ENCODE results near the gene SMPD3. TPM values are rescaled to one million over a fixed set of nuclear protein-coding genes. Genes with fewer than 3 reads are reported as not detected.

Gene SMPD3
- total RNA-seq, 1 experiment from 2014 or later: 1.4 TPM

DNA sequence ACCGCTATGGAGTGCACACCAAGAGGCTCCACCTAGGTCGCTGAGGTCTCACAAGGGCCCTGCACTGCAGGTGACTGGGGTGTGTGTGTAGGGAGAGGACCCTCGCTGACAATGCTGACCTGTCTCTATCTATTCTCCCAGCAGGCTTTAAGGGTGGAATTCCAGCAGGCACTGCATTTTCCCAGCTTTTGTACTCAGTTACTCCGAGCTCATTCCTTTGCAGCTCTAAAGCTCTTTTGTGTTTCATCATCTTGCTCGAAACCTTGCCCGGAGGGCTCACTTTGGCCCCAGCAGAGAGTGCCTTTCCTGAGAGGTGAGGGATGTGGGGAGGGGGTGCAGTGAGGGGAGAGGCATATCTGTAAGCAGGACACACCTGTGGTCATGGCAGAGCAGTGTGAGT lies 39.3 kb downstream of the SMPD3 start:
- CTCF ChIA-PET: interaction anchor here (0.6 to 2.4 kb wide), 8 partner anchors 24 to 413 kb away, joined by 3 to 6 read pairs (median 4); no protein-coding TSS in a partner anchor
- POLR2A ChIA-PET: interaction anchor here (0.6 to 1.1 kb wide), 2 partner anchors 38 to 696 kb away, joined by 3 read pairs; partner anchors contain the start of gene HAS3
- H3K9me3 Mint-ChIP-seq: no peaks in the 10 kb centered on the region
- no peak for DNase-seq (ENCODE audit: low spot score)
- H3K36me3 Mint-ChIP-seq: no peaks in the 10 kb centered on the region
- ATAC-seq: peak; percentile 78
- TF ChIP-seq EMX1 (CRISPR knock-in tag; IDR thresholded peaks at IDR 0.05): no peak
- TF ChIP-seq ATF1 (CRISPR knock-in tag; IDR thresholded peaks at IDR 0.05): no peak
- no peak for TF ChIP-seq SMAD3 (CRISPR knock-in tag; IDR thresholded peaks at IDR 0.05; ENCODE audit: borderline replicate concordance)
- TF ChIP-seq, protein P1, sequence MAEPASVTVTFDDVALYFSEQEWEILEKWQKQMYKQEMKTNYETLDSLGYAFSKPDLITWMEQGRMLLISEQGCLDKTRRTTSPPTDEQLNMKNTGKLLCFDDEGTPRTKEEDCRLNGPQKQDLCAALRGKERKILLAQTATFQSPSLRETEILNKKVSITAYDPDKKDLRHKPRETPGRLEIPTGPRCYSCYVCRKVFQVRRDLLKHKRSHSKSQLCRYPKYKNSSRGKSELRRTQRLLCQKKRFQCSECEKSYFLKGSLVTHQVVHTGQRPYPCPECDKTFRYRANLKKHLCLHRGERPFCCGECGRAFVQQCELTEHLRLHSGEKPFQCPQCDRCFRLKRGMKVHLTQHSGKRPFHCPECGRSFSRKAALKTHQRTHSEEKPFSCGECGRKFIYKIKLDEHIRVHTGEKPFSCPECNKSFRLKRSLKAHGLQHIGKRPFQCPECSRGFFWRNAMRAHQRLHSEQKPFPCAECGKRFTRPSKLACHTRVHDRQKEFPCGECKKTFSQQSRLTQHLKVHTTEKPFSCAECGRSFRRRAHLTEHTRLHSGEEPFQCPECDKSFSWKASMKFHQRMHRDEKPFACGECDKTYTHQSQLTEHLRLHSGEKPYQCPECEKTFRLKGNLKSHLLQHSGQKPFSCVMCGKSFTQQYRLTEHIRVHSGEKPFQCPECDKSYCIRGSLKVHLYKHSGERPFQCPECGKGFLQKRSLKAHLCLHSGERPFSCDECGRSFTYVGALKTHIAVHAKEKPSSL (CRISPR knock-in tag; conservative IDR thresholded peaks at IDR 0.05): no peak
- TF ChIP-seq, protein P2, sequence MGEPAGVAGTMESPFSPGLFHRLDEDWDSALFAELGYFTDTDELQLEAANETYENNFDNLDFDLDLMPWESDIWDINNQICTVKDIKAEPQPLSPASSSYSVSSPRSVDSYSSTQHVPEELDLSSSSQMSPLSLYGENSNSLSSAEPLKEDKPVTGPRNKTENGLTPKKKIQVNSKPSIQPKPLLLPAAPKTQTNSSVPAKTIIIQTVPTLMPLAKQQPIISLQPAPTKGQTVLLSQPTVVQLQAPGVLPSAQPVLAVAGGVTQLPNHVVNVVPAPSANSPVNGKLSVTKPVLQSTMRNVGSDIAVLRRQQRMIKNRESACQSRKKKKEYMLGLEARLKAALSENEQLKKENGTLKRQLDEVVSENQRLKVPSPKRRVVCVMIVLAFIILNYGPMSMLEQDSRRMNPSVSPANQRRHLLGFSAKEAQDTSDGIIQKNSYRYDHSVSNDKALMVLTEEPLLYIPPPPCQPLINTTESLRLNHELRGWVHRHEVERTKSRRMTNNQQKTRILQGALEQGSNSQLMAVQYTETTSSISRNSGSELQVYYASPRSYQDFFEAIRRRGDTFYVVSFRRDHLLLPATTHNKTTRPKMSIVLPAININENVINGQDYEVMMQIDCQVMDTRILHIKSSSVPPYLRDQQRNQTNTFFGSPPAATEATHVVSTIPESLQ (CRISPR knock-in tag; IDR thresholded peaks at IDR 0.05): no peak
- TF ChIP-seq ZNF423 (CRISPR knock-in tag; IDR thresholded peaks at IDR 0.05): peak; percentile 11
- TF ChIP-seq ZNF121 (CRISPR knock-in tag; IDR thresholded peaks at IDR 0.05): no peak
- peaks cover 15% of the 10 kb centered on the region for H3K4me1 Mint-ChIP-seq
- H3K27ac Mint-ChIP-seq: peak overlapping the region; percentile 80; the same call in 1 of the 2 replicates
- H3K4me3 Mint-ChIP-seq: no peak overlapping the region
- no peaks in the 10 kb centered on the region for H3K27me3 Mint-ChIP-seq (ENCODE audit: low read depth)

DNA sequence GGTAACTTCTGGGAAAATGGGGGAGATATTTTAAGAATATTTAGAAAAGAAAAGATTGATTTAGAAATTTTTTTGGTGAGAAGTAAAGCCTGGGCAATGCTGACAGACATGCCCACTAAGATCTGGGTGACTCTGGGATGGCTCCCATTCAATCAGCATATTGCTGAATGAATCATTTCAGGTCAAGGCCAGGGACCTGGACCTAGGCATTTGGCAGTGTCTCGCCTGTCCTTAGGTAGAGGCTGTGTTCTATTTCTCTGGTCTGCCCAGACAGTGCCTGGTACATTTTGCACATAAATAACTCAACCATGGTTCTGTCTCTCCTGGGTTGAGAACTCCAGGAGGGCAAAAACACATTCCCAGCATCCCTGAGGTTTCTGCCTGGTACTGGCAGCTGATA lies 39.9 kb downstream of the SMPD3 start:
- POLR2A ChIA-PET: no interaction called here
- no peak overlapping the region for H3K27ac Mint-ChIP-seq
- H3K9me3 Mint-ChIP-seq: no peaks in the 10 kb centered on the region
- H3K36me3 Mint-ChIP-seq: no peaks in the 10 kb centered on the region
- CTCF ChIA-PET: interaction anchor here (0.6 to 2.4 kb wide), 7 partner anchors 24 to 413 kb away, joined by 3 to 6 read pairs (median 5); no protein-coding TSS in a partner anchor
- H3K4me3 Mint-ChIP-seq: no peak overlapping the region
- DNase-seq (ENCODE audit: low spot score) (no peak), ATAC-seq (no peak)
- no peak for TF ChIP-seq IRF2 (CRISPR knock-in tag; IDR thresholded peaks at IDR 0.05; ENCODE audit: borderline replicate concordance, low read depth)
- no peaks in the 10 kb centered on the region for H3K27me3 Mint-ChIP-seq (ENCODE audit: low read depth)
- peaks cover 15% of the 10 kb centered on the region for H3K4me1 Mint-ChIP-seq

DNA sequence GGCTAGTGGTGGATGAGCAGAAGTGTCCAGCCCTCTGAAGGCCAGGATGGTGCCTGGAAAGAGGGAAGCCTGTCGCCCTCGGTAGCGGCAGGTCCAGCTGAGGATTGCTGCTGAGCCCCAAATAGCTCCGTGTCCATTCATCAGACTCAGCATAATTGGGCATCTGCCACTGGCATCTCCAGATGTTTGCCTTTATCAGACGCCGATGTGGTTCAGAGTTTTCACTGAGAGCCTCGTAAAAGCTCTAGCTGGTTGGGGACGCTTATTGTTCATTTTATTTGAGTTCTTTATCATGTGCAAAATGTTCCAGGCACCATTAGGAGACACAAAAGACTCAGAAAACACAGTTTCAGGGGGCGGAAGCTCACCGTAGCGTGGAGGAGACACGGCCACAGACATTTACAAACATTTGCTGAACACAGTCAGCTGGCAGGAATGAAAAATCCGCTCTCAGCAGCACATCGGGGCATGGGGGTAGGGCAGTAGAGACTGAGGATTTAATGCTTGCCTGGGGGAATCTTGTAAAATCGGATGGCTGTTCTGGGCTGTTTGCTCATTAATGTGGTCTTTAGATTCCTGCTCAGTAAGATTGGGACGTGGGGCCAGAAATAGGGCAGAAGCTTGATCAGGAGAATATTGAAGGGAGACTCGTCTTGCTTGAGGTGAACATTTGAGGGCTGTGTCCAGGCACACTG lies 41.7 kb downstream of the SMPD3 start:
- ChIA-PET POLR2A (no interaction called here), CTCF (interaction anchor here (0.7 to 1.3 kb wide), 8 partner anchors 17 to 103 kb away, joined by 3 to 4 read pairs (median 4); no protein-coding TSS in a partner anchor)
- Mint-ChIP-seq H3K27me3 (ENCODE audit: low read depth) (no peaks in the 10 kb centered on the region), H3K36me3 (no peaks in the 10 kb centered on the region), H3K4me3 (no peak overlapping the region), H3K27ac (no peak overlapping the region), H3K4me1 (peaks cover 18% of the 10 kb centered on the region), H3K9me3 (no peaks in the 10 kb centered on the region)
- ATAC-seq (no peak), DNase-seq (ENCODE audit: low spot score) (no peak)
- TF ChIP-seq, protein P2 (CRISPR knock-in tag; IDR thresholded peaks at IDR 0.05): no peak
- TF ChIP-seq, protein P3, sequence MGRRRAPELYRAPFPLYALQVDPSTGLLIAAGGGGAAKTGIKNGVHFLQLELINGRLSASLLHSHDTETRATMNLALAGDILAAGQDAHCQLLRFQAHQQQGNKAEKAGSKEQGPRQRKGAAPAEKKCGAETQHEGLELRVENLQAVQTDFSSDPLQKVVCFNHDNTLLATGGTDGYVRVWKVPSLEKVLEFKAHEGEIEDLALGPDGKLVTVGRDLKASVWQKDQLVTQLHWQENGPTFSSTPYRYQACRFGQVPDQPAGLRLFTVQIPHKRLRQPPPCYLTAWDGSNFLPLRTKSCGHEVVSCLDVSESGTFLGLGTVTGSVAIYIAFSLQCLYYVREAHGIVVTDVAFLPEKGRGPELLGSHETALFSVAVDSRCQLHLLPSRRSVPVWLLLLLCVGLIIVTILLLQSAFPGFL (CRISPR knock-in tag; IDR thresholded peaks at IDR 0.05; ENCODE audit: borderline replicate concordance): no peak
- TF ChIP-seq SOX15 (CRISPR knock-in tag; IDR thresholded peaks at IDR 0.05) (no peak), SMAD4 (CRISPR knock-in tag; IDR thresholded peaks at IDR 0.05) (no peak), ELF4 (CRISPR knock-in tag; IDR thresholded peaks at IDR 0.05; ENCODE audit: low read depth) (no peak), GTF2I (CRISPR knock-in tag; conservative IDR thresholded peaks at IDR 0.05) (no peak)
- TF ChIP-seq, protein P4, sequence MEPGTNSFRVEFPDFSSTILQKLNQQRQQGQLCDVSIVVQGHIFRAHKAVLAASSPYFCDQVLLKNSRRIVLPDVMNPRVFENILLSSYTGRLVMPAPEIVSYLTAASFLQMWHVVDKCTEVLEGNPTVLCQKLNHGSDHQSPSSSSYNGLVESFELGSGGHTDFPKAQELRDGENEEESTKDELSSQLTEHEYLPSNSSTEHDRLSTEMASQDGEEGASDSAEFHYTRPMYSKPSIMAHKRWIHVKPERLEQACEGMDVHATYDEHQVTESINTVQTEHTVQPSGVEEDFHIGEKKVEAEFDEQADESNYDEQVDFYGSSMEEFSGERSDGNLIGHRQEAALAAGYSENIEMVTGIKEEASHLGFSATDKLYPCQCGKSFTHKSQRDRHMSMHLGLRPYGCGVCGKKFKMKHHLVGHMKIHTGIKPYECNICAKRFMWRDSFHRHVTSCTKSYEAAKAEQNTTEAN (CRISPR knock-in tag; IDR thresholded peaks at IDR 0.05): no peak
- TF ChIP-seq, protein P5, sequence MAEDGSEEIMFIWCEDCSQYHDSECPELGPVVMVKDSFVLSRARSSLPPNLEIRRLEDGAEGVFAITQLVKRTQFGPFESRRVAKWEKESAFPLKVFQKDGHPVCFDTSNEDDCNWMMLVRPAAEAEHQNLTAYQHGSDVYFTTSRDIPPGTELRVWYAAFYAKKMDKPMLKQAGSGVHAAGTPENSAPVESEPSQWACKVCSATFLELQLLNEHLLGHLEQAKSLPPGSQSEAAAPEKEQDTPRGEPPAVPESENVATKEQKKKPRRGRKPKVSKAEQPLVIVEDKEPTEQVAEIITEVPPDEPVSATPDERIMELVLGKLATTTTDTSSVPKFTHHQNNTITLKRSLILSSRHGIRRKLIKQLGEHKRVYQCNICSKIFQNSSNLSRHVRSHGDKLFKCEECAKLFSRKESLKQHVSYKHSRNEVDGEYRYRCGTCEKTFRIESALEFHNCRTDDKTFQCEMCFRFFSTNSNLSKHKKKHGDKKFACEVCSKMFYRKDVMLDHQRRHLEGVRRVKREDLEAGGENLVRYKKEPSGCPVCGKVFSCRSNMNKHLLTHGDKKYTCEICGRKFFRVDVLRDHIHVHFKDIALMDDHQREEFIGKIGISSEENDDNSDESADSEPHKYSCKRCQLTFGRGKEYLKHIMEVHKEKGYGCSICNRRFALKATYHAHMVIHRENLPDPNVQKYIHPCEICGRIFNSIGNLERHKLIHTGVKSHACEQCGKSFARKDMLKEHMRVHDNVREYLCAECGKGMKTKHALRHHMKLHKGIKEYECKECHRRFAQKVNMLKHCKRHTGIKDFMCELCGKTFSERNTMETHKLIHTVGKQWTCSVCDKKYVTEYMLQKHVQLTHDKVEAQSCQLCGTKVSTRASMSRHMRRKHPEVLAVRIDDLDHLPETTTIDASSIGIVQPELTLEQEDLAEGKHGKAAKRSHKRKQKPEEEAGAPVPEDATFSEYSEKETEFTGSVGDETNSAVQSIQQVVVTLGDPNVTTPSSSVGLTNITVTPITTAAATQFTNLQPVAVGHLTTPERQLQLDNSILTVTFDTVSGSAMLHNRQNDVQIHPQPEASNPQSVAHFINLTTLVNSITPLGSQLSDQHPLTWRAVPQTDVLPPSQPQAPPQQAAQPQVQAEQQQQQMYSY (CRISPR knock-in tag; IDR thresholded peaks at IDR 0.05): no peak
- TF ChIP-seq, protein P6, sequence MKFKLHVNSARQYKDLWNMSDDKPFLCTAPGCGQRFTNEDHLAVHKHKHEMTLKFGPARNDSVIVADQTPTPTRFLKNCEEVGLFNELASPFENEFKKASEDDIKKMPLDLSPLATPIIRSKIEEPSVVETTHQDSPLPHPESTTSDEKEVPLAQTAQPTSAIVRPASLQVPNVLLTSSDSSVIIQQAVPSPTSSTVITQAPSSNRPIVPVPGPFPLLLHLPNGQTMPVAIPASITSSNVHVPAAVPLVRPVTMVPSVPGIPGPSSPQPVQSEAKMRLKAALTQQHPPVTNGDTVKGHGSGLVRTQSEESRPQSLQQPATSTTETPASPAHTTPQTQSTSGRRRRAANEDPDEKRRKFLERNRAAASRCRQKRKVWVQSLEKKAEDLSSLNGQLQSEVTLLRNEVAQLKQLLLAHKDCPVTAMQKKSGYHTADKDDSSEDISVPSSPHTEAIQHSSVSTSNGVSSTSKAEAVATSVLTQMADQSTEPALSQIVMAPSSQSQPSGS (CRISPR knock-in tag; IDR thresholded peaks at IDR 0.05; ENCODE audit: borderline replicate concordance, low read depth): no peak

Measured in WTC11 (cell line).